Liver (tissue), 9 donors: ENCODE data around the gene FUT2. TPM values are rescaled to one million over a fixed set of nuclear protein-coding genes. Genes with fewer than 3 reads are reported as not detected.

ENCODE experiments used
- DNase-seq: peaks from one replicate; pipeline ENCODE4 v3.0.0-alpha.2; 2017; ENCODE audit warnings: low spot score
- H3K27ac ChIP-seq, 2 donors: one replicate each; pipeline ENCODE4 v1.7.0; 2013; ENCODE audit warnings: inconsistent platforms in 2 of 2, low read length in 2 of 2, control low read depth in 1 of 2, low read depth in 1 of 2, mild to moderate bottlenecking in 1 of 2
- H3K27me3 ChIP-seq, 4 donors: one replicate each; pipeline versions ENCODE4 v1.6.1 to v1.7.0; 2013; ENCODE audit warnings: low read length in 3 of 4, inconsistent platforms in 1 of 4, mild to moderate bottlenecking in 1 of 4, moderate library complexity in 1 of 4; ENCODE audit not compliant: control insufficient read depth in 4 of 4, insufficient read depth in 4 of 4
- H3K36me3 ChIP-seq, 4 donors: one replicate each; pipeline versions ENCODE4 v1.6.1 to v1.7.0; 2013; ENCODE audit warnings: low read length in 3 of 4, mild to moderate bottlenecking in 3 of 4, low read depth in 1 of 4, moderate library complexity in 1 of 4; ENCODE audit not compliant: control insufficient read depth in 4 of 4, insufficient read depth in 3 of 4
- H3K4me1 ChIP-seq, 4 donors: one replicate each; pipeline versions ENCODE4 v1.6.1 to v1.7.0; 2013; ENCODE audit warnings: low read length in 3 of 4, mild to moderate bottlenecking in 3 of 4, moderate library complexity in 1 of 4; ENCODE audit not compliant: control insufficient read depth in 4 of 4, insufficient read depth in 4 of 4
- H3K4me3 ChIP-seq, 3 donors: one replicate each; pipeline versions ENCODE4 v1.6.1 to v1.7.0; 2013; ENCODE audit warnings: low read length in 3 of 3, control low read depth in 1 of 3, low read depth in 1 of 3, mild to moderate bottlenecking in 1 of 3
- H3K9ac ChIP-seq, 2 donors: one replicate each; pipeline ENCODE4 v1.7.0; 2013; ENCODE audit warnings: low read length in 2 of 2, mild to moderate bottlenecking in 2 of 2, moderate library complexity in 2 of 2, control low read depth in 1 of 2, low read depth in 1 of 2
- H3K9me3 ChIP-seq, 4 donors: one replicate each; pipeline versions ENCODE4 v1.6.1 to v1.7.0; 2013; ENCODE audit warnings: low read length in 3 of 4; ENCODE audit not compliant: control insufficient read depth in 4 of 4
- CTCF ChIP-seq: fragments of 150-350 bp; IDR thresholded peaks from 2 replicates; pipeline ENCODE4 v1.5.1; 2017; ENCODE audit warnings: improper control_type of control experiment, low read depth, low read length; ENCODE audit not compliant: missing input control
- EGR1 ChIP-seq, 2 donors: IDR thresholded peaks; 2 replicates each; pipeline ENCODE4 v1.6.1; 2016 to 2018; ENCODE audit warnings: antibody characterized with exemption in 2 of 2, low read depth in 2 of 2
- FOXA2 ChIP-seq: IDR thresholded peaks from 2 replicates; pipeline ENCODE4 v1.6.1; 2016; ENCODE audit warnings: antibody characterized with exemption
- GABPA ChIP-seq, 2 donors: IDR thresholded peaks in 1 of 2; conservative IDR thresholded peaks in 1 of 2; 2 replicates each; pipeline ENCODE4 v1.6.1; 2016; ENCODE audit warnings: antibody characterized with exemption in 2 of 2, mild to moderate bottlenecking in 1 of 2, moderate library complexity in 1 of 2
- HNF4A ChIP-seq, 2 donors: conservative IDR thresholded peaks; 2 replicates each; pipeline ENCODE4 v1.6.1; 2016; ENCODE audit warnings: antibody characterized with exemption in 2 of 2, mild to moderate bottlenecking in 2 of 2
- HNF4G ChIP-seq: IDR thresholded peaks from 2 replicates; pipeline ENCODE4 v1.6.1; 2016; ENCODE audit warnings: antibody characterized with exemption
- JUND ChIP-seq, 2 donors: IDR thresholded peaks; 2 replicates each; pipeline ENCODE4 v1.6.1; 2016; ENCODE audit warnings: antibody characterized with exemption in 2 of 2
- MAX ChIP-seq: IDR thresholded peaks from 2 replicates; pipeline ENCODE4 v1.6.1; 2016; ENCODE audit warnings: antibody characterized with exemption
- NR2F2 ChIP-seq: IDR thresholded peaks from 2 replicates; pipeline ENCODE4 v1.6.1; 2016; ENCODE audit warnings: antibody characterized with exemption
- RAD21 ChIP-seq, 2 donors: IDR thresholded peaks; 2 replicates each; pipeline ENCODE4 v1.6.1; 2016; ENCODE audit warnings: antibody characterized with exemption in 2 of 2, mild to moderate bottlenecking in 2 of 2
- REST ChIP-seq: IDR thresholded peaks from 2 replicates; pipeline ENCODE4 v1.6.1; 2016; ENCODE audit warnings: antibody characterized with exemption, mild to moderate bottlenecking
- RXRA ChIP-seq, 2 donors: IDR thresholded peaks; 2 replicates each; pipeline ENCODE4 v1.6.1; 2017 to 2018; ENCODE audit warnings: antibody characterized with exemption in 2 of 2, mild to moderate bottlenecking in 1 of 2
- SP1 ChIP-seq: IDR thresholded peaks from 2 replicates; pipeline ENCODE4 v1.6.1; 2018; ENCODE audit warnings: antibody characterized with exemption, mild to moderate bottlenecking
- TAF1 ChIP-seq: conservative IDR thresholded peaks from 2 replicates; pipeline ENCODE4 v1.6.1; 2016; ENCODE audit warnings: antibody characterized with exemption, mild to moderate bottlenecking
- YY1 ChIP-seq: IDR thresholded peaks from 2 replicates; pipeline ENCODE4 v1.6.1; 2016; ENCODE audit warnings: antibody characterized with exemption, mild to moderate bottlenecking
- WGBS: extraction: QIAGEN DNeasy Blood & Tissue Kit; methylation state at CpG from one replicate; pipeline ENCODE4 v1.1.7; 2013; 5-methylcytosine and 5-hydroxymethylcytosine counted together
- polyA plus RNA-seq, 2 donors: library from polyadenylated mRNA; stranded (reverse) in 1 of 2; unstranded in 1 of 2; fragments of 200-250 nt in 1 of 2; fragments of >200 nt in 1 of 2; fragmentation: Nextera tagmentation in 1 of 2; extraction: Ambion mirVana in 1 of 2; gene quantifications; one replicate each; pipeline versions ENCODE4 v1.2.1 to v1.2.3, GENCODE V29; 2013 to 2015
- total RNA-seq, 2 donors: library from RNA; depleted of rRNA; stranded (reverse); fragments of >200 nt; gene quantifications; one replicate each; pipeline ENCODE4 v1.2.3, GENCODE V29; 2014
- donor health status: healthy.
- donor health status: healthy.
- donor health status: healthy.
- donor health status: healthy.
- donor health status: healthy.

Gene FUT2
- total and polyA plus RNA-seq, 4 donors, result 0.02 to 0.38 (median 0.05) TPM; not detected in 1

- Histone ChIP-seq H3K4me3 (peak overlapping the region; percentile 35 to 72 (median 49)), H3K9ac (peak overlapping the region; percentile 5 to 77), H3K36me3 (no peaks in the 10 kb centered on the region), H3K27me3 (no peaks in the 10 kb centered on the region), H3K9me3 (no peaks in the 10 kb centered on the region), H3K4me1 (peaks cover 2 to 9% (median 7%) of the 10 kb centered on the region in 4 donors), H3K27ac (peak overlapping the region; percentile 57 to 59)
- 25% methylated on average over 51 of the region's 51 CpGs for WGBS
- peak; percentile 34 for DNase-seq
- TF ChIP-seq TAF1, result no peak
- TF ChIP-seq GABPA (IDR thresholded peaks at IDR 0.05 in 1 of 2, conservative IDR thresholded peaks at IDR 0.05 in 1 of 2), result no peak
- TF ChIP-seq REST, result no peak
- TF ChIP-seq SP1, result no peak
- no peak for TF ChIP-seq FOXA2
- no peak for TF ChIP-seq NR2F2
- no peak for TF ChIP-seq JUND (IDR thresholded peaks at IDR 0.05)
- no peak for TF ChIP-seq YY1
- TF ChIP-seq EGR1 (IDR thresholded peaks at IDR 0.05; ENCODE audit: low read depth in 2 of 2), result no peak
- no peak for TF ChIP-seq HNF4A (conservative IDR thresholded peaks at IDR 0.05)
- TF ChIP-seq MAX, result no peak
- no peak for TF ChIP-seq CTCF
- TF ChIP-seq RXRA (IDR thresholded peaks at IDR 0.05), result no peak
These were observed 43.8 kb downstream of the FUT2 start for GRCh38 chr19:48739404-48740163.

- Histone ChIP-seq H3K27ac (peak within 1 kb of the TSS; percentile 47 to 59), H3K4me1 (peaks cover 2 to 9% (median 7%) of the 10 kb centered on the region in 4 donors), H3K9ac (peak within 1 kb of the TSS; percentile 5 to 47), H3K4me3 (peak within 1 kb of the TSS; percentile 26 to 49 (median 35)), H3K27me3 (no peaks in the 10 kb centered on the region), H3K36me3 (no peaks in the 10 kb centered on the region), H3K9me3 (no peaks in the 10 kb centered on the region)
- DNase-seq, result no peak
- WGBS, result 71% methylated on average over 27 of the region's 27 CpGs
- TF ChIP-seq NR2F2 (peak; percentile 1), HNF4G (no peak), RAD21 (IDR thresholded peaks at IDR 0.05) (no peak), TAF1 (peak; percentile 17), FOXA2 (no peak), JUND (IDR thresholded peaks at IDR 0.05) (no peak), CTCF (no peak), REST (no peak), RXRA (IDR thresholded peaks at IDR 0.05) (no peak)
These were observed 44.6 kb downstream of the FUT2 start, which contains the start of gene RASIP1 for GRCh38 chr19:48740164-48740972. Gene RASIP1, minus strand, starts transcription at chr19:48740610. Its CDS starts 328 bp downstream, at chr19:48740282.
